ENCODE results near the gene DKKL1. TPM values are rescaled to one million over a fixed set of nuclear protein-coding genes. Genes with fewer than 3 reads are reported as not detected.
"Not testable (repeated sequence)": the region's sequence is repeated elsewhere in the genome, so short reads cannot be mapped to it uniquely, and the experiment has no call there.

The DKKL1 gene
- total RNA-seq, 2 donors from 2014 or later = not detected

DNA sequence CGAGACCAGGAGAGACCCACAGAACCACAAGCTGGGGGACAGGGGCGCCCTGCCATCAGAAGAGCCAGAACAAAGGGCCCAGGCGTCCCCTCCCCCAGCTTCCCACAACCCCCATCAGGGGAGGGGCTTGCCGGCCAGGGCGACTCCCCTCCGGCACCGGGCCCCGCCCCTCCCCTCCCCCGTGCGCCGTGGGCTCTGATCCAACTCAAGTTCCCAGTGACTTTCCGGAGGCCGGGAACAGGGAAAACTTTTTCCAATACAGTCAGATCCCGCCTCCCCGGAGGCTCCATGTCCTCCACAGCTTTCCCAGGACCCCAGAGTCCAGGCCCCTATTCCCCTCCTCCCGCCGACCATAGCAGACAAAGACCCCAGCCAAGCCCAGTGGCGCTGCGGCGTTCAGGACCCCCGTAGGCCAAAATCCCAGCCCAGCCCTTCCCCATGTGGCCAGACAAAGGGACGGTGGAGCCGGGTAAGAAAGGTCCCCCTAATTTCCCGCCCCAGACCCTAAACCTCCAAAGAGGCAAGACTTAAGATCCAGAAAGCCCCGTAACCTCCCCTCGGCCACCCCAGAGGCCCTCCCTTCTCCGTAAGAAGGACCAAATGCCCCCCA, 2.1 kb upstream of the DKKL1 start:
- peak overlapping the region in 1 of 2 donors; percentile 2 for H3K4me3 Mint-ChIP-seq

DNA sequence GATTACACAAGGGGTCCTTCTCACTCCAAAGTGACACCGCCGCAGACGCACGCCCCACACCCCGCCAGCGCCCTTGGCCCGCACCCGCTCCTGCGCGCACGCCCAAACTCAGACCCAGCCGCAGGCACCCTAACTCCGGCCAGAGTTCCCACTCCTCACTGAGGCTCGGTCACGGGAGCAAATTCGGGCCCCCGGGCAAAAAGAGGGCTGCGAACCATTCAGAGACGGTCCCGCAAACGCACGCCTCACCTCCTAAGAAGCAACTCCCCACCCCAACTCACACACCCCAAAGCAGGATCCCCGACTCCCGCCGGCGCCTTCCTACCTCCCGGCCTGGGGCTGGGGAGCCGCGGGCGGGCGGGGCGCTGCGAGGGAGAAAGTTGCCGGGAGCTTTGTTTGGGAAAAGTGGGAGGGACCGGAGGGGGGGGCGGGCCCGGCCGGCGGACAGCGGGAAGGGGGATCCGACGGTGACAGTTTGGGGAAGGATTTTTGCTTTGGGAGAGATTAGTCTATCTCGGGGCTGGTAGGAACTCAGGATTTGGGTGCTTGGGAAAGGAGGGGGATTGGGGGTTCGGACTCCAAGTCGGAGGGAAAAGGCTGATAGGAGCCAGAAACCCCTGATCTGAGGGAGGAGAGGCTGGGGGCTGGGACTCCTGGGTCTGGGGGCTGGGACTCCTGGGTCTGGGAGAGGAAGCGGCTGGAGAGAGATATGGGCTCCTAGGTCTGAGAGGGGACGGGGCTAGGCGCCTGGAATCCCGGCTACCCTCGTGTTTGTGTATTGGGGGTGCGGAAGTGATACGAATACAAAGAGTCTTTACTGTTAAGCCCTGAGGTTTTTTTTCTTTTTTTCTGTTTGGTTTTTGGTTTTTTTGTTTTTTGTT, 1.4 kb upstream of the DKKL1 start, which contains the start of gene TEAD2:
TSS of gene TEAD2 (minus strand) at position 369 of the 881 bp plus-strand sequence. CDS start 2,341 bp downstream, outside the sequence.
- H3K4me3 Mint-ChIP-seq = peak within 1 kb of the TSS in 1 of 2 donors; percentile 2
- ATAC-seq (replicated peaks in 1 of 2) = peak; percentile 6 to 8
- no peak within 1 kb of the TSS for H3K27ac Mint-ChIP-seq
- H3K4me1 Mint-ChIP-seq (ENCODE audit: low read depth) = no peaks in the 10 kb centered on the region
- no peaks in the 10 kb centered on the region for H3K9me3 Mint-ChIP-seq
- H3K27me3 Mint-ChIP-seq (ENCODE audit: low read depth) = no peaks in the 10 kb centered on the region
- no peaks in the 10 kb centered on the region for H3K36me3 Mint-ChIP-seq (ENCODE audit: insufficient read depth in 2 of 2)
- DNase-seq = peak in 1 of 2 donors; percentile 15

More for the DNA sequence above, 2.1 kb upstream of the DKKL1 start:
- H3K9me3 Mint-ChIP-seq = no peaks in the 10 kb centered on the region
- H3K4me1 Mint-ChIP-seq (ENCODE audit: low read depth) = peaks cover 1% of the 10 kb centered on the region
- H3K27ac Mint-ChIP-seq = no peak overlapping the region
- peaks cover 3% of the 10 kb centered on the region for H3K27me3 Mint-ChIP-seq (ENCODE audit: low read depth)
- DNase-seq = no peak
- ATAC-seq (replicated peaks in 1 of 2) = no peak
- no peaks in the 10 kb centered on the region for H3K36me3 Mint-ChIP-seq (ENCODE audit: insufficient read depth in 2 of 2)

DNA sequence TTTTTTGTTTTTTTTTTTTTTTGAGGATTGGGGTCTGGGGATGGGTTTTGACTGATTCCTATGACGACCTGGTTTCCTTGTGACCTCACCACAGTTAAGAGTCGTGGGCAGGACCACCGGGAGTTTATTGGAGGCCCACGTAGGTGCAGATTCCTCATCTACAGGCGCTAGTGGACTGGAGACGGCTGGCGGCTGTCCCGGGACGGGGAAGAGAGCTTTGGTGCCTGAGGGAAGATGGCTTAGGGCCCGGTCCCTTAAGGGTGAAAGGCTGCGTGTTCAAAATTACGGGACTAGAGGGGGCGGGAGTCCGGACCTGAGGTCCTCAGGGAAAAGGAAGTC, 779 bp upstream of the DKKL1 start:
- Mint-ChIP-seq H3K4me3 (no peak overlapping the region), H3K4me1 (ENCODE audit: low read depth) (no peaks in the 10 kb centered on the region), H3K9me3 (no peaks in the 10 kb centered on the region), H3K27me3 (ENCODE audit: low read depth) (no peaks in the 10 kb centered on the region), H3K27ac (no peak overlapping the region), H3K36me3 (ENCODE audit: insufficient read depth in 2 of 2) (no peaks in the 10 kb centered on the region)
- ATAC-seq (replicated peaks in 1 of 2) = no peak
- DNase-seq = no peak

DNA sequence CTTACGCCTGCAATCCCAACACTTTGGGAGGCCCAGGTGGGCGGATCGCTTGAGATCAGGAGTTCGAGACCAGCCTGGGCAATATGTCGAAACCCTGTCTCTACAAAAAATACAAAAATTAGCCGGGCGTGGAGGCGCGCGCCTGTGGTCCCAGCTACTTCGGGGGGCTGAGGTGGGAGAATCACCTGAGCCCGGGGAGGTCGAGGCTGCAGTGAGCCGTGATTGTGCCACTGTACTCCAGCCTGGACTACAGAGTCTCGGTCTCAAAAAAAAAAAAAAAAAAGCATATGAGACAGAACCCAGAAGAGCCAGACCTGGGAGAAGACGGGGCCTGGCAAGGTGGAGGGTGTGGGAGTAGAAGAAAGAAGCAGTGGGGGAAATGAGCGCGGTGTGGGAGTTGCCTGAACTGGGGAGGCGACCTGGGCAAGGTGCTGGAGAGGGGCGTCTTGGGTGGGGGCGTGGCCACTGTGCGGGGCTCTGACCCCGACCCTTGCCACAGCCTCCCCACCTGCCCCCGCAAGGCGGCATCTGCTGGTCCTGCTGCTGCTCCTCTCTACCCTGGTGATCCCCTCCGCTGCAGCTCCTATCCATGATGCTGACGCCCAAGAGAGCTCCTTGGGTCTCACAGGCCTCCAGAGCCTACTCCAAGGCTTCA, 533 bp downstream of the DKKL1 start:
- no peak overlapping the region for H3K4me3 Mint-ChIP-seq
- H3K27me3 Mint-ChIP-seq (ENCODE audit: low read depth) = no peaks in the 10 kb centered on the region
- peaks cover 2 to 3% of the 10 kb centered on the region in 2 donors for H3K36me3 Mint-ChIP-seq (ENCODE audit: insufficient read depth in 2 of 2)
- H3K4me1 Mint-ChIP-seq (ENCODE audit: low read depth) = no peaks in the 10 kb centered on the region
- no peak overlapping the region for H3K27ac Mint-ChIP-seq
- DNase-seq (no peak), ATAC-seq (replicated peaks in 1 of 2) (no peak)
- H3K9me3 Mint-ChIP-seq = peaks cover 0 to 3% of the 10 kb centered on the region in 2 donors

DNA sequence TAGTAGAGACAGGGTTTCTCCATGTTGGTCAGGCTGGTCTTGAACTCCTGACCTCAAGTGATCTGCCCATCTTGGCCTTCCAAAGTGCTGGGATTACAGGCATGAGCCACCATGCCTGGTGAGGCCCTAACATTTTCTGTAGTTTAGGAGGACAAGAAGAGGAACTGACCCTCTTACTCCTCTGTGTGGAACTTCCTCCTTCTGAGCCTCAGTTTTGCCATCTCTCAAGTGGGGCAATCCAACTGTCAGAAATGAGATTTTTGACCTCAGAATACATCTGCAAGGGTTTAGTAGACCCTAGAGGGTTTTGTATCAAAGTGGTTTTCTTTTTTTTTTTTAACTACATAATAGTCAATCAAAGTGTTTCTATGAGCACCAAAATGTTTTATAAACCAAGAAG, 2.4 kb downstream of the DKKL1 start:
- no peaks in the 10 kb centered on the region for H3K27me3 Mint-ChIP-seq (ENCODE audit: low read depth)
- ATAC-seq (replicated peaks in 1 of 2) = no peak
- peaks cover 3 to 5% of the 10 kb centered on the region in 2 donors for H3K9me3 Mint-ChIP-seq
- H3K4me1 Mint-ChIP-seq (ENCODE audit: low read depth) = no peaks in the 10 kb centered on the region
- H3K36me3 Mint-ChIP-seq (ENCODE audit: insufficient read depth in 2 of 2) = peaks cover 4 to 7% of the 10 kb centered on the region in 2 donors
- no peak overlapping the region for H3K27ac Mint-ChIP-seq
- no peak for DNase-seq
- no peak overlapping the region for H3K4me3 Mint-ChIP-seq

DNA sequence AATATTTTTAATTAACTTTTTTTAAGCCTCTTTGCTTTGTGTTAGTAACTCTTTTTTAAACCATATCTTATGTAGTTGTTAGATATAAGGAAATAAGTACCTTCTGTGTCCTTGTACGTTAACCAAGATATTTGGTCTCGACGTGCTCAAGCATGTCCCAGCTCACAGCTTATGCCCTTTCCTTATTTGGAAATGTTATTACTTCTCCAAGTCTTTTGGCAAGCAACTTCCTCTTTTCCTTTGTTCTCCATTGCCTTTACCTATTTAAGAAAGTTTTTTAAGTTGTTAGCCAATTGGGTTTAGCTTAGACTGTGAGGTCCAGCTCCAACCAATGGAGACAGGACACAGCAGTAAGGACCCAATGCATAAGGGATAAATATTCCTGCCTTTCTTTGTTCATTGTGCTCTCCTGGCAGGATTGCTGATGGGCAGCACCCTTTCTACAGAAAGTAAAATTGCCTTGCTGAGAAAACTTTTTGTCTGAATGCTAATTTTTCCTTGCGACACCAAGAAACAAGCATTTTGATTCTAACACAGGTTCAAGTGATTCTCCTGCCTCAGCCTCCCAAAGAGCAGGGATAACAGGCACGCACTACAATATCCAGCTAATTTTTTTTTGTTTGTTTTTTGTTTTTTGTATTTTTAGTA, 5.2 kb downstream of the DKKL1 start:
- H3K27me3 Mint-ChIP-seq (ENCODE audit: low read depth) = no peaks in the 10 kb centered on the region
- no peak for DNase-seq
- no peak overlapping the region for H3K4me3 Mint-ChIP-seq
- peaks cover 4 to 7% of the 10 kb centered on the region in 2 donors for H3K36me3 Mint-ChIP-seq (ENCODE audit: insufficient read depth in 2 of 2)
- peaks cover 3 to 5% of the 10 kb centered on the region in 2 donors for H3K9me3 Mint-ChIP-seq
- H3K4me1 Mint-ChIP-seq (ENCODE audit: low read depth) = no peaks in the 10 kb centered on the region
- ATAC-seq (replicated peaks in 1 of 2) = no peak
- H3K27ac Mint-ChIP-seq = no peak overlapping the region

DNA sequence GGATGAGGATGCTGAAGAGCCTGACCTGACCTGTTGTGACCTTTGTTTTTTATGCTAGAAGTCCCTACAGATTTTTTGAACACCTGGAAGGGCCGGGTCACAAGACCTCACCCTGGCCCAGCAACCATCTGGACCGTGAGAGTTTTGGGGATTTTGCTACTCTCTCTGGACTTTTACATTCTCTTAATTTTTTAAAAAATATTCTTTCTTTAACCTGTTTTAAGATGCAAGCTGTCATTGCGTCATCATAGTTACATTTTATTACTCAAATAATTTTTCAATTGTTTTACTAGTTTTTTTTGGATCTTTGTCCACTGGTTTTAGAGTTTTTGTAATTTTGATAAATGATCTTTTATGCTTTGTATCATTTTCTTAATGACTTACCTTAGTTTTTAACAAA, 7.5 kb downstream of the DKKL1 start:
- DNase-seq = no peak
- no peak overlapping the region for H3K4me3 Mint-ChIP-seq
- peaks cover 3 to 5% of the 10 kb centered on the region in 2 donors for H3K9me3 Mint-ChIP-seq
- peaks cover 4 to 7% of the 10 kb centered on the region in 2 donors for H3K36me3 Mint-ChIP-seq (ENCODE audit: insufficient read depth in 2 of 2)
- no peaks in the 10 kb centered on the region for H3K4me1 Mint-ChIP-seq (ENCODE audit: low read depth)
- H3K27ac Mint-ChIP-seq = no peak overlapping the region
- ATAC-seq (replicated peaks in 1 of 2) = no peak
- peaks cover 4% of the 10 kb centered on the region for H3K27me3 Mint-ChIP-seq (ENCODE audit: low read depth)

DNA sequence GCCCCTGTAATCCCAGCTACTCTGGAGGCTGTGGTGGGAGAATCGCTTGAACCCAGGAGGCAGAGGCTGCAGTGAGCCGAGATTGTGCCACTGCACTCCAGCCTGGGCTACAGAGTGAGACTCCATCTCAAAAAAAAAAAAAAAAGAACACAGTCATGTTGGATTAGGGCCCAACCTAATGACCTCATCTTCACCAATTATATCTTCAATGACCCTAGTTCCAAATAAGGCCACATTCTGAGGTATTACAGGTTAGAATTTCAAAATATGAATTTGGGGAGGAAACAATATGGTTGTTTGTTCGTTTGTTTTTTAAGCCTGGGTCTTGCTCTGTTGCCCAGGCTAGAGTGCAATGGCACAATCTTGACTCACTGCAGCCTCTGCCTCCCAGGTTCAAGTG, 9.5 kb downstream of the DKKL1 start:
- H3K9me3 Mint-ChIP-seq; H3K4me1 Mint-ChIP-seq (ENCODE audit: low read depth); ATAC-seq (replicated peaks in 1 of 2); DNase-seq; H3K36me3 Mint-ChIP-seq (ENCODE audit: insufficient read depth in 2 of 2); H3K4me3 Mint-ChIP-seq; H3K27me3 Mint-ChIP-seq (ENCODE audit: low read depth); H3K27ac Mint-ChIP-seq: not testable (repeated sequence)

DNA sequence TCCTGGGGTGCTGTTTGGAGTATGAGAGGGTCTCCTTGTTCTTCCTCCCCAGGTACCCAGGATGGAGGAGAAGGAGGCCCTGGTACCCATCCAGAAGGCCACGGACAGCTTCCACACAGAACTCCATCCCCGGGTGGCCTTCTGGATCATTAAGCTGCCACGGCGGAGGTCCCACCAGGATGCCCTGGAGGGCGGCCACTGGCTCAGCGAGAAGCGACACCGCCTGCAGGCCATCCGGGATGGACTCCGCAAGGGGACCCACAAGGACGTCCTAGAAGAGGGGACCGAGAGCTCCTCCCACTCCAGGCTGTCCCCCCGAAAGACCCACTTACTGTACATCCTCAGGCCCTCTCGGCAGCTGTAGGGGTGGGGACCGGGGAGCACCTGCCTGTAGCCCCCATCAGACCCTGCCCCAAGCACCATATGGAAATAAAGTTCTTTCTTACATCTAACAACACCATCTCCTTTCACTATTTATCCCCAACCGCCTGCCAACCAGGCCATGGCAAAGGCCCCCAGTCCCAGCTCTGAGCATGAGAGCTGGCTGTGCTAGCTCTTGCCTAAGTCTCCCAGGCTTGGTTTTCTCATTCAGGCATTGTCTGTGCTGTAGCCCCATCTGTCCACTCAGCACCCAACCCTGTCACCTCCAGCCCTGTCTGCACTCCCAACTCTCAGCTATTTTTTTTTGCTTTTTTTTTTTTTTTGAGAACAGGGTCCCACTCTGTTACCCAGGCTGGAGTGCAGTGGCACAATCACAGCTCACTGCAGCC, 11.2 kb downstream of the DKKL1 start:
- peaks cover 0 to 3% of the 10 kb centered on the region in 2 donors for H3K9me3 Mint-ChIP-seq
- peaks cover 8% of the 10 kb centered on the region for H3K27me3 Mint-ChIP-seq (ENCODE audit: low read depth)
- DNase-seq (no peak), ATAC-seq (replicated peaks in 1 of 2) (no peak)
- no peaks in the 10 kb centered on the region for H3K36me3 Mint-ChIP-seq (ENCODE audit: insufficient read depth in 2 of 2)
- no peaks in the 10 kb centered on the region for H3K4me1 Mint-ChIP-seq (ENCODE audit: low read depth)
- H3K27ac Mint-ChIP-seq = no peak overlapping the region
- no peak overlapping the region for H3K4me3 Mint-ChIP-seq

DNA sequence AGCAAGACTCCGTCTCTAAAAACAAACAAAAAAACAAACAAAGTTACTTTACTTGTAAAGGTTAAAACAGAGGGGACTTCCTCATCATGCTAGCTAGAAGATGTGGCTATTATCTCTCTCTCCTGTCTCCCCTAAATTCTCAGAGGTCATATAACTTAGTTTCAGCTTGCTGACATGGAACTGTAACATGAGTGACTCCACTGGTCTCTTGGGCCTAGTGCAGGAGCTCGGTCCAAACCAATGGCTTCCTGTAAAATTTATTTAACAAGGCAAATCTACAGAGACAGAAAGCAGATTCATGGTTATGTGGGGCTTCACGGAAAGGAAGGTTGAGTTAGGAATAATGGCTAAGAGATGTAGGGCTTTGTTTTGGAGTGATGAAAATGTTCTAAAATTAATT, 14.8 kb downstream of the DKKL1 start:
- Mint-ChIP-seq H3K4me1 (ENCODE audit: low read depth) (no peaks in the 10 kb centered on the region), H3K4me3 (no peak overlapping the region), H3K36me3 (ENCODE audit: insufficient read depth in 2 of 2) (peaks cover 3 to 8% of the 10 kb centered on the region in 2 donors), H3K27ac (no peak overlapping the region), H3K27me3 (ENCODE audit: low read depth) (peaks cover 8% of the 10 kb centered on the region), H3K9me3 (peaks cover 4 to 6% of the 10 kb centered on the region in 2 donors)
- ATAC-seq (replicated peaks in 1 of 2) = no peak
- DNase-seq = no peak

DNA sequence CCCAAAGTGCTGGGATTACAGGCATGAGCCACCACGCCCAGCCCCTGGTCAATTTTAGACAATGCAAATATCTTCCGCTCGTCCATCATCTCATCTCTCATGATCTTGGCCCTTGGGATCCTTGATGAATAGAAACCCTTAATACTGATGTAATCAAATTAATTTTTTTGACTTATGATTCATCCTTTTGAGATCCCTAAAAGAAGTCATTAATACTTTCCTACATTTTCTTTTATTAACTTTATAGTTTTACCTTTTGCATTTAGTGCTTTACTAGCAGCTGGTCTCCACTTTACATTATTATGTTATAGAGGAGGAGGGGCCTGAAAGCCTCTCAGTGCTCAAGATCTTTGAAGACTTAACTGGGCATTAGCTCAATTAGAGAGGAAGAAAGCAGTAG, 16.7 kb downstream of the DKKL1 start:
- no peak for DNase-seq
- Mint-ChIP-seq H3K27ac (no peak overlapping the region), H3K4me1 (ENCODE audit: low read depth) (no peaks in the 10 kb centered on the region), H3K9me3 (peaks cover 4 to 6% of the 10 kb centered on the region in 2 donors), H3K4me3 (no peak overlapping the region), H3K27me3 (ENCODE audit: low read depth) (peaks cover 8% of the 10 kb centered on the region), H3K36me3 (ENCODE audit: insufficient read depth in 2 of 2) (peaks cover 3 to 8% of the 10 kb centered on the region in 2 donors)
- ATAC-seq (replicated peaks in 1 of 2) = no peak

DNA sequence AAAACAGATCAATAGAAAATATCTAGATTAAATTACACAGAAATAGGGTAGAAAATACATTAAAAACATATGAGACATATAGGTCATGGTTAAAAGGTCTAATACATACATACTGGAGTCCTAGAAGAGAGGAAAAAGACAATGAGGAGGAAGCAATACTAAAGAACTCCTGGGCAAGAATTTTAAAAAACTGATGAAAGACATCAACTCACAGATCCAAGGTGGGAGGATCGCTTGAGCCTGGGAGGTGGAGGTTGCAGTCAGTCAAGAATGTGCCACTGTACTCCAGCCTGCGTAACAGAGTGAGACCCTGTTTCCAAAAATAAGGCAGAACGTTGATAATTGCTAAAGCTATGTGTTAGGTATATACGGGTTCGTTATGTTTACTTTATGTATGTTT, 19.0 kb downstream of the DKKL1 start:
- Mint-ChIP-seq H3K9me3 (peaks cover 4 to 6% of the 10 kb centered on the region in 2 donors), H3K4me3 (no peak overlapping the region), H3K27ac (no peak overlapping the region), H3K4me1 (ENCODE audit: low read depth) (peaks cover 6% of the 10 kb centered on the region), H3K36me3 (ENCODE audit: insufficient read depth in 2 of 2) (peaks cover 3 to 8% of the 10 kb centered on the region in 2 donors), H3K27me3 (ENCODE audit: low read depth) (no peaks in the 10 kb centered on the region)
- DNase-seq (no peak), ATAC-seq (replicated peaks in 1 of 2) (no peak)

All from activated T-cell treated with anti-CD3 and anti-CD28 coated beads, Interleukin-2, amount 50 U/mL, for 72 hours (primary cell).